H9 (cell line): Measurements from ENCODE around the gene PLXNA4. TPM values are rescaled to one million over a fixed set of nuclear protein-coding genes. Genes with fewer than 3 reads are reported as not detected.

ENCODE experiments used
- DNase-seq: peaks from one replicate; pipeline ENCODE4 v3.0.0-alpha.2; 2017
- H2AFZ ChIP-seq: one replicate; pipeline ENCODE4 v1.6.1; 2013; ENCODE audit warnings: mild to moderate bottlenecking, low read length, control low read depth, moderate library complexity
- H2AK5ac ChIP-seq: 2 replicates; pipeline ENCODE4 v1.6.1; 2013; ENCODE audit warnings: low read length, control low read depth, mixed read lengths; ENCODE audit not compliant: insufficient read length
- H2BK120ac ChIP-seq: one replicate; pipeline ENCODE4 v1.6.1; 2013; ENCODE audit warnings: low read depth, mild to moderate bottlenecking, low read length, control low read depth, inconsistent platforms; ENCODE audit not compliant: poor library complexity, severe bottlenecking
- H2BK12ac ChIP-seq: 2 replicates; pipeline ENCODE4 v1.6.1; 2013; ENCODE audit warnings: low read length, control low read depth, mixed read lengths, low read depth; ENCODE audit not compliant: insufficient read length
- H2BK15ac ChIP-seq: 2 replicates; pipeline ENCODE4 v1.6.1; 2013; ENCODE audit warnings: low read depth, low read length, control low read depth
- H2BK20ac ChIP-seq: one replicate; pipeline ENCODE4 v1.6.1; 2013; ENCODE audit warnings: low read depth, mild to moderate bottlenecking, low read length, control low read depth, inconsistent platforms; ENCODE audit not compliant: poor library complexity, severe bottlenecking
- H2BK5ac ChIP-seq: 2 replicates; pipeline ENCODE4 v1.6.1; 2013; ENCODE audit warnings: low read length, control low read depth, mixed read lengths; ENCODE audit not compliant: insufficient read length
- H3K14ac ChIP-seq: 2 replicates; pipeline ENCODE4 v1.6.1; 2013; ENCODE audit warnings: low read length, control low read depth; ENCODE audit not compliant: insufficient read depth
- H3K18ac ChIP-seq: 2 replicates; pipeline ENCODE4 v1.6.1; 2013; ENCODE audit warnings: low read depth, mild to moderate bottlenecking, mixed read lengths, low read length, control low read depth; ENCODE audit not compliant: insufficient read length
- H3K23ac ChIP-seq: 2 replicates; pipeline ENCODE4 v1.6.1; 2013; ENCODE audit warnings: low read length, control low read depth, mixed read lengths, low read depth; ENCODE audit not compliant: insufficient read length
- H3K23me2 ChIP-seq: 2 replicates; pipeline ENCODE4 v1.6.1; 2013; ENCODE audit warnings: low read depth, mild to moderate bottlenecking, mixed read lengths, low read length, control low read depth; ENCODE audit not compliant: insufficient read length, poor library complexity, severe bottlenecking
- H3K27ac ChIP-seq: 2 replicates; pipeline ENCODE4 v1.5.1; 2013; ENCODE audit warnings: low read length, control low read depth, mixed read lengths, low read depth; ENCODE audit not compliant: insufficient read length
- H3K27me3 ChIP-seq: 2 replicates; pipeline ENCODE4 v1.6.1; 2013; ENCODE audit warnings: low read length, control low read depth, inconsistent platforms; ENCODE audit not compliant: insufficient read depth
- H3K4ac ChIP-seq: 2 replicates; pipeline ENCODE4 v1.6.1; 2013; ENCODE audit warnings: low read depth, mild to moderate bottlenecking, control low read depth, inconsistent platforms, low read length, moderate library complexity
- H3K4me1 ChIP-seq: 2 replicates; pipeline ENCODE4 v1.6.1; 2013; ENCODE audit warnings: low read length, control low read depth, inconsistent platforms; ENCODE audit not compliant: insufficient read depth
- H3K4me2 ChIP-seq: 2 replicates; pipeline ENCODE4 v1.6.1; 2013; ENCODE audit warnings: low read length, control low read depth, mixed read lengths; ENCODE audit not compliant: insufficient read length, insufficient read depth
- H3K56ac ChIP-seq: 2 replicates; pipeline ENCODE4 v1.6.1; 2013; ENCODE audit warnings: low read depth, mild to moderate bottlenecking, mixed read lengths, low read length, control low read depth; ENCODE audit not compliant: insufficient read length
- H3K79me1 ChIP-seq: 2 replicates; pipeline ENCODE4 v1.6.1; 2013; ENCODE audit warnings: low read depth, mild to moderate bottlenecking, moderate library complexity, low read length, control low read depth, inconsistent platforms; ENCODE audit not compliant: insufficient read depth, poor library complexity, severe bottlenecking
- H3K79me2 ChIP-seq: 2 replicates; pipeline ENCODE4 v1.6.1; 2013; ENCODE audit warnings: low read length, control low read depth, inconsistent platforms; ENCODE audit not compliant: insufficient read depth
- H3K9ac ChIP-seq: 2 replicates; pipeline ENCODE4 v1.6.1; 2013; ENCODE audit warnings: low read length, control low read depth, mixed read lengths; ENCODE audit not compliant: insufficient read length; ENCODE audit errors: extremely low read depth
- H3K9me3 ChIP-seq: one replicate; pipeline ENCODE4 v1.6.1; 2013; ENCODE audit warnings: low read depth, low read length, inconsistent platforms; ENCODE audit not compliant: control insufficient read depth
- H3T11ph ChIP-seq: one replicate; pipeline ENCODE4 v1.6.1; 2013; ENCODE audit warnings: mild to moderate bottlenecking, low read length, control low read depth, inconsistent platforms
- H4K20me1 ChIP-seq: one replicate; pipeline ENCODE4 v1.6.1; 2013; ENCODE audit not compliant: control insufficient read depth, insufficient read length, insufficient read depth
- H4K5ac ChIP-seq: 2 replicates; pipeline ENCODE4 v1.6.1; 2013; ENCODE audit warnings: low read depth, mild to moderate bottlenecking, mixed read lengths, low read length, control low read depth; ENCODE audit not compliant: insufficient read length
- H4K8ac ChIP-seq: replicated peaks from 2 replicates; pipeline ENCODE4 v1.6.1; 2013; ENCODE audit warnings: low read length, control low read depth, mixed read lengths, low read depth; ENCODE audit not compliant: insufficient read length
- H4K91ac ChIP-seq: 2 replicates; pipeline ENCODE4 v1.6.1; 2013; ENCODE audit warnings: low read depth, mild to moderate bottlenecking, moderate library complexity, mixed read lengths, low read length, control low read depth; ENCODE audit not compliant: insufficient read length
- H3K27ac Mint-ChIP-seq, 3 experiments: 2 replicates in 2 of 3; 3 replicates in 1 of 3; pipeline ENCODE4 v1.8.0; 2020 to 2021; ENCODE audit warnings: mixed read lengths in 3 of 3, mild to moderate bottlenecking in 1 of 3, moderate library complexity in 1 of 3
- H3K27me3 Mint-ChIP-seq: 2 replicates; pipeline ENCODE4 v1.8.0; 2021; ENCODE audit warnings: low read depth, mild to moderate bottlenecking, moderate library complexity, mixed read lengths
- H3K36me3 Mint-ChIP-seq, 3 experiments: 2 replicates in 2 of 3; 3 replicates in 1 of 3; pipeline ENCODE4 v1.8.0; 2020 to 2021; ENCODE audit warnings: low read depth in 3 of 3, mixed read lengths in 3 of 3; ENCODE audit not compliant: insufficient read depth in 1 of 3
- H3K4me1 Mint-ChIP-seq, 2 experiments: 2 replicates each; pipeline ENCODE4 v1.8.0; 2020; ENCODE audit warnings: mixed read lengths in 2 of 2
- H3K4me3 Mint-ChIP-seq, 2 experiments: 2 replicates in 1 of 2; 3 replicates in 1 of 2; pipeline ENCODE4 v1.8.0; 2020 to 2021; ENCODE audit warnings: mild to moderate bottlenecking in 2 of 2, mixed read lengths in 2 of 2, moderate library complexity in 1 of 2
- H3K9me3 Mint-ChIP-seq, 2 experiments: 2 replicates in 1 of 2; 3 replicates in 1 of 2; pipeline ENCODE4 v1.8.0; 2020; ENCODE audit warnings: mild to moderate bottlenecking in 2 of 2, mixed read lengths in 2 of 2, moderate library complexity in 1 of 2
- CTCF ChIP-seq: fragments of 200-600 bp; sonication (generic); conservative IDR thresholded peaks from 3 replicates; pipeline ENCODE4 v1.8.0; 2021; ENCODE audit warnings: antibody characterized with exemption, mild to moderate bottlenecking
- WGBS: extraction: QIAGEN DNeasy Blood & Tissue Kit; methylation state at CpG from one replicate; pipeline ENCODE4 v1.1.7; 2013; ENCODE audit warnings: missing lambda C conversion rate, low lambda C conversion rate, mixed read lengths; ENCODE audit not compliant: insufficient read length; ENCODE audit errors: extremely low coverage; 5-methylcytosine and 5-hydroxymethylcytosine counted together
- total RNA-seq: library from RNA; stranded (reverse); gene quantifications from 2 replicates; pipeline ENCODE4 v1.2.1, GENCODE V29; 2021

The PLXNA4 gene
- total RNA-seq, 1 experiment from 2014 or later: 0.35 TPM

- H2BK12ac ChIP-seq: no peak overlapping the region
- Mint-ChIP-seq H3K9me3 (peaks cover 0 to 2% of the 10 kb centered on the region in 2 experiments; a peak in 1 of 5 replicates), H3K27ac (no peak overlapping the region; a peak in 1 of 7 replicates), H3K27me3 (peaks cover 55% of the 10 kb centered on the region), H3K4me1 (peaks cover 53 to 60% of the 10 kb centered on the region in 2 experiments), H3K4me3 (no peak overlapping the region), H3K36me3 (peaks cover 0 to 3% (median 0%) of the 10 kb centered on the region in 3 experiments; a peak in 2 of 7 replicates)
- no peak overlapping the region for H4K5ac ChIP-seq
- H3K4me2 ChIP-seq: no peak overlapping the region
- H2AK5ac ChIP-seq: no peak overlapping the region
- no peak overlapping the region for H4K91ac ChIP-seq
- H2BK15ac ChIP-seq: no peak overlapping the region
- WGBS: no CpG with 5 or more reads among the region's 6 CpGs
- no peak overlapping the region for H3K9ac ChIP-seq
- H3K4me1 ChIP-seq: peaks cover 7% of the 10 kb centered on the region; the same call in 1 of the 2 replicates
- H3T11ph ChIP-seq: no peak overlapping the region
- H4K8ac ChIP-seq: no peak overlapping the region
- H2BK120ac ChIP-seq: no peak overlapping the region
- no peak overlapping the region for H2BK20ac ChIP-seq
- H3K18ac ChIP-seq: no peak overlapping the region
- H3K9me3 ChIP-seq: no peaks in the 10 kb centered on the region
- peak; percentile 50 for DNase-seq
- H3K27me3 ChIP-seq: no peaks in the 10 kb centered on the region; the same call in 1 of the 2 replicates
- no peaks in the 10 kb centered on the region for H3K23me2 ChIP-seq
- H3K27ac ChIP-seq: no peak overlapping the region
- no peak overlapping the region for H3K56ac ChIP-seq
- H3K14ac ChIP-seq: no peak overlapping the region
- no peak overlapping the region for H3K4ac ChIP-seq
- H2BK5ac ChIP-seq: no peak overlapping the region
- H4K20me1 ChIP-seq: no peaks in the 10 kb centered on the region
- H2AFZ ChIP-seq: no peak overlapping the region
- no peaks in the 10 kb centered on the region for H3K79me2 ChIP-seq
- TF ChIP-seq CTCF: no peak
- H3K79me1 ChIP-seq: no peaks in the 10 kb centered on the region
- H3K23ac ChIP-seq: no peak overlapping the region
Measured at GRCh38 chr7:132541656-132542055, 34.6 kb downstream of the PLXNA4 start.
